Liver (tissue), 3 donors: ENCODE results near the gene DPY30.

ENCODE experiments used
- ATF3 ChIP-seq: IDR thresholded peaks from 2 replicates; pipeline ENCODE4 v1.6.1; 2016; ENCODE audit warnings: antibody characterized with exemption
- CTCF ChIP-seq: fragments of 150-350 bp; IDR thresholded peaks from 2 replicates; pipeline ENCODE4 v1.5.1; 2017; ENCODE audit warnings: improper control_type of control experiment, low read depth, low read length; ENCODE audit not compliant: missing input control
- GABPA ChIP-seq, 2 donors: IDR thresholded peaks in 1 of 2; conservative IDR thresholded peaks in 1 of 2; 2 replicates each; pipeline ENCODE4 v1.6.1; 2016; ENCODE audit warnings: antibody characterized with exemption in 2 of 2, mild to moderate bottlenecking in 1 of 2, moderate library complexity in 1 of 2
- JUND ChIP-seq, 2 donors: IDR thresholded peaks; 2 replicates each; pipeline ENCODE4 v1.6.1; 2016; ENCODE audit warnings: antibody characterized with exemption in 2 of 2
- REST ChIP-seq: IDR thresholded peaks from 2 replicates; pipeline ENCODE4 v1.6.1; 2016; ENCODE audit warnings: antibody characterized with exemption, mild to moderate bottlenecking
- SP1 ChIP-seq: IDR thresholded peaks from 2 replicates; pipeline ENCODE4 v1.6.1; 2018; ENCODE audit warnings: antibody characterized with exemption, mild to moderate bottlenecking
- ZBTB33 ChIP-seq: IDR thresholded peaks from 2 replicates; pipeline ENCODE4 v1.6.1; 2016; ENCODE audit warnings: antibody characterized with exemption
- donor health status: healthy.
- donor health status: healthy.

GRCh38 chr2:31992025-31992579 is 47.5 kb downstream of the DPY30 start:
- TF ChIP-seq CTCF (no peak), JUND (IDR thresholded peaks at IDR 0.05) (no peak), ATF3 (no peak), SP1 (peak; percentile 43), GABPA (IDR thresholded peaks at IDR 0.05 in 1 of 2, conservative IDR thresholded peaks at IDR 0.05 in 1 of 2) (no peak), REST (no peak), ZBTB33 (no peak)
